ENCODE measurements around the gene CDH22.

CDH22 gene

GRCh38 chr20:46249671-46250070 lies 58.6 kb downstream of the CDH22 start:
- Histone ChIP-seq H2AK5ac (ENCODE audit: low read depth, low read length) (no peak overlapping the region), H3K4me2 (ENCODE audit: insufficient read depth, low read length, poor library complexity, severe bottlenecking) (no peak overlapping the region), H3K4me3 (ENCODE audit: low read length in 2 of 2) (no peak overlapping the region), H2AFZ (ENCODE audit: low read length) (no peak overlapping the region), H4K91ac (ENCODE audit: low read depth, low read length, poor library complexity) (no peak overlapping the region), H3K4ac (ENCODE audit: low read length) (no peak overlapping the region), H3K27me3 (ENCODE audit: control insufficient read depth in 3 of 3, insufficient read depth in 3 of 3, low read depth in 1 of 3, low read length in 3 of 3) (peaks cover 3 to 92% (median 43%) of the 10 kb centered on the region in 3 experiments), H3K79me1 (ENCODE audit: low read depth, low read length) (no peaks in the 10 kb centered on the region), H3K14ac (ENCODE audit: low read length) (no peak overlapping the region), H2BK5ac (ENCODE audit: low read length) (no peak overlapping the region), H2BK12ac (ENCODE audit: low read length) (no peak overlapping the region), H3K18ac (ENCODE audit: low read length) (no peak overlapping the region), H3K27ac (replicated peaks; ENCODE audit: low read length) (no peak overlapping the region), H3K36me3 (replicated peaks in 1 of 2; ENCODE audit: control insufficient read depth in 2 of 2, insufficient read depth in 2 of 2, low read length in 2 of 2) (no peaks in the 10 kb centered on the region), H3K4me1 (ENCODE audit: control insufficient read depth in 2 of 2, insufficient read depth in 1 of 2, low read depth in 1 of 2, low read length in 2 of 2) (no peaks in the 10 kb centered on the region), H3K9ac (ENCODE audit: low read depth, low read length, poor library complexity) (no peak overlapping the region), H2BK120ac (ENCODE audit: low read depth, low read length) (no peak overlapping the region), H3K23ac (ENCODE audit: low read depth, low read length, poor library complexity) (no peak overlapping the region), H4K8ac (ENCODE audit: low read depth, low read length) (no peak overlapping the region), H2BK15ac (ENCODE audit: low read length) (no peak overlapping the region), H3K9me3 (replicated peaks in 1 of 2; ENCODE audit: control insufficient read depth in 2 of 2, insufficient read depth in 1 of 2, low read depth in 1 of 2, low read length in 2 of 2) (no peaks in the 10 kb centered on the region)
- DNase-seq (ENCODE audit: low spot score), result no peak
- WGBS, 2 donors (ENCODE audit: extremely low coverage in 2 of 2, insufficient read length in 2 of 2, insufficient replicate concordance in 1 of 2), result no CpG with 5 or more reads among the region's 3 CpGs

GRCh38 chr20:46246559-46246958 lies 61.7 kb downstream of the CDH22 start:
- Histone ChIP-seq H3K27ac (replicated peaks; ENCODE audit: low read length) (no peak overlapping the region), H3K27me3 (ENCODE audit: control insufficient read depth in 3 of 3, insufficient read depth in 3 of 3, low read depth in 1 of 3, low read length in 3 of 3) (peaks cover 1 to 76% (median 22%) of the 10 kb centered on the region in 3 experiments), H3K18ac (ENCODE audit: low read length) (no peak overlapping the region), H3K4me2 (ENCODE audit: insufficient read depth, low read length, poor library complexity, severe bottlenecking) (no peak overlapping the region), H3K9ac (ENCODE audit: low read depth, low read length, poor library complexity) (no peak overlapping the region), H2BK120ac (ENCODE audit: low read depth, low read length) (no peak overlapping the region), H3K4ac (ENCODE audit: low read length) (no peak overlapping the region), H4K91ac (ENCODE audit: low read depth, low read length, poor library complexity) (no peak overlapping the region), H3K79me1 (ENCODE audit: low read depth, low read length) (no peaks in the 10 kb centered on the region), H3K36me3 (replicated peaks in 1 of 2; ENCODE audit: control insufficient read depth in 2 of 2, insufficient read depth in 2 of 2, low read length in 2 of 2) (no peaks in the 10 kb centered on the region), H3K4me1 (ENCODE audit: control insufficient read depth in 2 of 2, insufficient read depth in 1 of 2, low read depth in 1 of 2, low read length in 2 of 2) (no peaks in the 10 kb centered on the region), H3K4me3 (ENCODE audit: low read length in 2 of 2) (no peak overlapping the region), H3K14ac (ENCODE audit: low read length) (no peak overlapping the region), H2AK5ac (ENCODE audit: low read depth, low read length) (no peak overlapping the region), H2BK12ac (ENCODE audit: low read length) (no peak overlapping the region), H4K8ac (ENCODE audit: low read depth, low read length) (no peak overlapping the region), H2AFZ (ENCODE audit: low read length) (no peak overlapping the region), H2BK5ac (ENCODE audit: low read length) (no peak overlapping the region), H3K9me3 (replicated peaks in 1 of 2; ENCODE audit: control insufficient read depth in 2 of 2, insufficient read depth in 1 of 2, low read depth in 1 of 2, low read length in 2 of 2) (no peaks in the 10 kb centered on the region), H3K23ac (ENCODE audit: low read depth, low read length, poor library complexity) (no peak overlapping the region), H2BK15ac (ENCODE audit: low read length) (no peak overlapping the region)
- DNase-seq (ENCODE audit: low spot score), result no peak
- WGBS, 2 donors (ENCODE audit: extremely low coverage in 2 of 2, insufficient read length in 2 of 2, insufficient replicate concordance in 1 of 2), result no CpG with 5 or more reads among the region's 23 CpGs

DNA sequence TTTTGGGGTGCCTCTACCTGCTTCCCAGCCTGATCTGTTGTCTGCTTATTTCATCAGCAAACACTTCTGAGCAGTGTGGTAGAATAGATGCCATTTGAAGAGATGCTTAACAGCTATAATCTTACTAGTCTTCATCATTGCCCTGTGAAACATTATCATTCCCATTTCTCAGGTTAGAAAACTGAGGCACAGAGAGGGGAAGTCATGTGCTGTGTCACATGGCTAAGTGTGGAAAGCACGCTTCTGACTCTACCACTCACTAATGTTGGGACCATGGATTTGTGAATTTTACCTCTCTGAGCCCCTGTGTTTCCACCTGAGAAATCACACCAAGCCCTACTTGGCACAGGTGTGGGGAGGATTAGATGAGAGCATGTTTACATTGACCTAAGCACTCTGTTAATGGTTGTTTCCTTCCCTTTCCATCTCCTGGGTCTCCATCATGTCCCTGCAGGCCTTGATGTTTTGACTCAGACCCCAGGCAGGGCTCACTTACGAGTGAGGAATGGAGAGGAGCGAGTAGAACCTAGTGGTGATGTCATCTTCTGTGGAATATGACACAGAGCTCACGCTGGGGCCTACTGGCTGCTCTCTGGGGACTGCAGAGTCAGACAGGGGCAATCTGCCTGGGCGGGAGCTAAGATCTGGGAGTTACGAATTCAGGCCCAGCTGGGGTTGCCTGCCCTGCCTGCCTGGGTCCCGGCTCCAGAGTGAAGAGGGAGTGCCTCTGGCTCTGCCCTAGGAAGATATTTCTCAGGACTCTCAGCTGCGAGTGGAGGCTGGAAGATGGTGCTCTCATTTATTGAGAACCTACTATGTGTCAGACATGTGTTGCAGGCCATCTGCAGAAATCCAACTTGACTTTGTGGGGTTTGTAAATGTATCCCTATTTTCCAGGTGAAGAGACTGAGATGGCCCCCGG lies 64.3 kb downstream of the CDH22 start:
- Histone ChIP-seq H3K27ac (replicated peaks; ENCODE audit: low read length) (no peak overlapping the region), H3K27me3 (ENCODE audit: control insufficient read depth in 3 of 3, insufficient read depth in 3 of 3, low read depth in 1 of 3, low read length in 3 of 3) (peaks cover 0 to 63% (median 0%) of the 10 kb centered on the region in 3 experiments), H4K91ac (ENCODE audit: low read depth, low read length, poor library complexity) (no peak overlapping the region), H2BK120ac (ENCODE audit: low read depth, low read length) (no peak overlapping the region), H3K23ac (ENCODE audit: low read depth, low read length, poor library complexity) (no peak overlapping the region), H3K18ac (ENCODE audit: low read length) (peak overlapping the region; percentile 49), H3K36me3 (replicated peaks in 1 of 2; ENCODE audit: control insufficient read depth in 2 of 2, insufficient read depth in 2 of 2, low read length in 2 of 2) (no peaks in the 10 kb centered on the region), H3K14ac (ENCODE audit: low read length) (peak overlapping the region; percentile 60), H4K8ac (ENCODE audit: low read depth, low read length) (no peak overlapping the region), H2BK15ac (ENCODE audit: low read length) (no peak overlapping the region), H2BK5ac (ENCODE audit: low read length) (no peak overlapping the region), H3K9me3 (replicated peaks in 1 of 2; ENCODE audit: control insufficient read depth in 2 of 2, insufficient read depth in 1 of 2, low read depth in 1 of 2, low read length in 2 of 2) (no peaks in the 10 kb centered on the region), H3K4me1 (ENCODE audit: control insufficient read depth in 2 of 2, insufficient read depth in 1 of 2, low read depth in 1 of 2, low read length in 2 of 2) (no peaks in the 10 kb centered on the region), H3K9ac (ENCODE audit: low read depth, low read length, poor library complexity) (no peak overlapping the region), H3K79me1 (ENCODE audit: low read depth, low read length) (no peaks in the 10 kb centered on the region), H2AFZ (ENCODE audit: low read length) (no peak overlapping the region), H3K4ac (ENCODE audit: low read length) (no peak overlapping the region), H3K4me3 (ENCODE audit: low read length in 2 of 2) (no peak overlapping the region), H2AK5ac (ENCODE audit: low read depth, low read length) (no peak overlapping the region), H2BK12ac (ENCODE audit: low read length) (no peak overlapping the region), H3K4me2 (ENCODE audit: insufficient read depth, low read length, poor library complexity, severe bottlenecking) (no peak overlapping the region)
- no peak for DNase-seq (ENCODE audit: low spot score)
- no CpG with 5 or more reads among the region's 9 CpGs for WGBS, 2 donors (ENCODE audit: extremely low coverage in 2 of 2, insufficient read length in 2 of 2, insufficient replicate concordance in 1 of 2)

GRCh38 chr20:46242390-46242789 lies 65.9 kb downstream of the CDH22 start:
- no peak overlapping the region for H2BK15ac ChIP-seq (ENCODE audit: low read length)
- H3K18ac ChIP-seq (ENCODE audit: low read length), result no peak overlapping the region
- no peak overlapping the region for H2BK12ac ChIP-seq (ENCODE audit: low read length)
- H3K4me2 ChIP-seq (ENCODE audit: insufficient read depth, low read length, poor library complexity, severe bottlenecking), result no peak overlapping the region
- H4K8ac ChIP-seq (ENCODE audit: low read depth, low read length), result no peak overlapping the region
- H3K14ac ChIP-seq (ENCODE audit: low read length), result no peak overlapping the region
- H2AK5ac ChIP-seq (ENCODE audit: low read depth, low read length), result no peak overlapping the region
- H3K23ac ChIP-seq (ENCODE audit: low read depth, low read length, poor library complexity), result no peak overlapping the region
- peaks cover 0 to 58% (median 0%) of the 10 kb centered on the region in 3 experiments for H3K27me3 ChIP-seq (ENCODE audit: control insufficient read depth in 3 of 3, insufficient read depth in 3 of 3, low read depth in 1 of 3, low read length in 3 of 3)
- no CpG with 5 or more reads among the region's 2 CpGs for WGBS, 2 donors (ENCODE audit: extremely low coverage in 2 of 2, insufficient read length in 2 of 2, insufficient replicate concordance in 1 of 2)
- no peaks in the 10 kb centered on the region for H3K4me1 ChIP-seq (ENCODE audit: control insufficient read depth in 2 of 2, insufficient read depth in 1 of 2, low read depth in 1 of 2, low read length in 2 of 2)
- H2AFZ ChIP-seq (ENCODE audit: low read length), result no peak overlapping the region
- H4K91ac ChIP-seq (ENCODE audit: low read depth, low read length, poor library complexity), result no peak overlapping the region
- H3K9me3 ChIP-seq (replicated peaks in 1 of 2; ENCODE audit: control insufficient read depth in 2 of 2, insufficient read depth in 1 of 2, low read depth in 1 of 2, low read length in 2 of 2), result no peaks in the 10 kb centered on the region
- no peaks in the 10 kb centered on the region for H3K36me3 ChIP-seq (replicated peaks in 1 of 2; ENCODE audit: control insufficient read depth in 2 of 2, insufficient read depth in 2 of 2, low read length in 2 of 2)
- no peak overlapping the region for H3K4ac ChIP-seq (ENCODE audit: low read length)
- H2BK120ac ChIP-seq (ENCODE audit: low read depth, low read length), result no peak overlapping the region
- no peak overlapping the region for H3K9ac ChIP-seq (ENCODE audit: low read depth, low read length, poor library complexity)
- H3K4me3 ChIP-seq (ENCODE audit: low read length in 2 of 2), result no peak overlapping the region
- H2BK5ac ChIP-seq (ENCODE audit: low read length), result no peak overlapping the region
- no peaks in the 10 kb centered on the region for H3K79me1 ChIP-seq (ENCODE audit: low read depth, low read length)
- no peak overlapping the region for H3K27ac ChIP-seq (replicated peaks; ENCODE audit: low read length)
- DNase-seq (ENCODE audit: low spot score), result no peak

Data from neuronal stem cell (in vitro differentiated cells).